GM19025 (cell line): ENCODE results near the gene KCNJ13.
"Not testable (repeated sequence)": the region's sequence is repeated elsewhere in the genome, so short reads cannot be mapped to it uniquely, and the experiment has no call there.

Experiments
- ATAC-seq: cut with Tn5 transposase; IDR thresholded peaks from one replicate; pipeline ENCODE4 v1.9.1; 2021; ENCODE audit warnings: mild to moderate bottlenecking, low read depth, moderate library complexity; ENCODE audit not compliant: unreplicated experiment

KCNJ13 gene

DNA sequence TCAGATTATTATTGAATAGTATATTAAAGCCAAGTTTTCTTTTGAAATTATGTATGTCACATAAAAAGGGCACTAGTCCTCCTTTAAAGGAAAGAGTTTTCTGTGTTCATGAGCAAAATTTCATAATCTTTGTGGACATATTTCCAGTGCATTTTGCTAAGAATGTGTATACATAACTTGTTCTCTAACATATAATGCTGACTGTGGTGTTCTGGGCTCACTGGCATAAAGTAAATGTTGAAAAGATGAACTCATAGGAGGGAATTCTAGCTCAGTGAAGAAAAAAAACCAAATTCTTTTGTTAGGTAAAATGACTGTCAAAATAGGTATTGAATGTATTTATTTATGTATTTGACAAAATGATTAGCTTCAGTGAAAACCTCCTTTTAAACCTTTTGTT is 6.2 kb downstream of the KCNJ13 start:
- no peak for ATAC-seq

GRCh38 chr2:232767866-232768265 is 8.5 kb downstream of the KCNJ13 start:
- ATAC-seq = no peak

DNA sequence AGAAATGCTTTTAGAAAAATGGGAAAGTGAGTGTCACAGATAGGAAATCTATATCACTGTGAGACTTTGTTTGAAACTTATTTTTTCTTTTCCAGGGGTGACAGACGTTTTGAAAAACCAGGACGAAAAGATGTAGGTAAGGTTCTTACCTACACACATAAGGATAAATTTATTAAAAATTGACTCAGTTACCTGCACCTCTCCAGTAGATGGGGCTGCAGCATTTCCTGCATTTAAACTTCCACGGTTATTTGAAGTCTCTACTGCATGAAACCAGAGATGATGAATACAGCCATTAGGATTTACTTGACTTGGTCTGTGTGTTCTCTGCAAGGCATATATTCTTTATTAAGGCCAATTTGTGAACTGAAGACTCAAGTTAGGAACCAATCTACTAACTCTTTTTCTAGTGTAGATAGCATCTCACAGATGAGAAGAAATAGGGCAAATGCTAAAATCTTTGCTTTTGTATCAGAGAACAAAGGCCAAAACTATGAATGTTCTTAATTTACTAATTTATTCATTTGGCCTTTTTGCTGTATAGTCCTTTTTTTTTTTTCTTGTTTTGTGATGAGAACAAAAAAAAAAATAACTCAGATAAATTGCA is 15.0 kb downstream of the KCNJ13 start:
- no peak for ATAC-seq

- no peak for ATAC-seq
Observed at GRCh38 chr2:232757905-232758304, 18.5 kb downstream of the KCNJ13 start.

GRCh38 chr2:232750135-232750671 is 26.2 kb downstream of the KCNJ13 start:
- no peak for ATAC-seq

GRCh38 chr2:232749331-232749730 is 27.0 kb downstream of the KCNJ13 start:
- ATAC-seq = no peak

- no peak for ATAC-seq
Observed at GRCh38 chr2:232748038-232748437, 28.3 kb downstream of the KCNJ13 start.

GRCh38 chr2:232744963-232745362 is 31.4 kb downstream of the KCNJ13 start:
- ATAC-seq = no peak

GRCh38 chr2:232741972-232742371 is 34.4 kb downstream of the KCNJ13 start:
- no peak for ATAC-seq

- ATAC-seq = no peak
Observed at GRCh38 chr2:232741294-232741693, 35.1 kb downstream of the KCNJ13 start.

DNA sequence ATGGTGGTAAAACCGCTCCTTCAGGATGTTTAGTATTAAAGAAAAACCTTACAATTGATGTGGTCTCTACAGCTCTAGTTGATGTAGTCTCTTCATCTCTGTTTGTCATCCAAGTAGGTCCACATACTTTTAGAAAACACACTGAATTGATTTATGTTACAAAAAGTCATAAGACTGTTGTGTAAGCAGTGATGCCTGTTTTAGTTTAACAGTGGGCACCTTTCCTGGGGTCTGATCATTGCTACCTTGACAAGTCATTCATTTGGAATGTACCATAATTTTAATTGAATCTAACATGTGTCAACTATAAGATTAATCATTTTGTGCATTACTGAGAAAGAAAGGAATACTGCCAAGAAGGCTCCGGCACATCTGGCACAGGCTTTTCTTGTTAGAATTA is 44.9 kb downstream of the KCNJ13 start:
- ATAC-seq = no peak

DNA sequence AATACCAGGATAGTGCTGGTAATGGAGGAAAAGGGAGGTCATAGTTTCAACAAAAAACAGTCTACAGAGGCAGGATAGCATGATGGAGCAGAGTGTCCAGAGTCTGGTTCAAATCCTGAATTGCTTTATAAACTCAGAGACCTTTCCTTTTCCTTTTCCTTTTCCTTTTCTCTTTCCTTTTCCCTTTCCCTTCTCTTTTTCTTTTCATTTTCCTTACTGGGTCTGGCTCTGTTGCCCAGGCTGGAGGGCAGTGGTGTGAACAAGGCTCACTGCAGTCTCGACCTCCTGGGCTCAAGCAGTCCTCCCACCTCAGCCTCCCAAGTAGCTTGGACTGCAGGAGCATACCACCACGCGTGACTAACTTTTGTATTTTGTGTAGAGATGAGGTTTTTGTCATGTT is 47.6 kb downstream of the KCNJ13 start:
- ATAC-seq = no peak

GRCh38 chr2:232723027-232723426 is 53.3 kb downstream of the KCNJ13 start:
- ATAC-seq = no peak

- ATAC-seq = no peak
Observed at GRCh38 chr2:232721882-232722281, 54.5 kb downstream of the KCNJ13 start.

DNA sequence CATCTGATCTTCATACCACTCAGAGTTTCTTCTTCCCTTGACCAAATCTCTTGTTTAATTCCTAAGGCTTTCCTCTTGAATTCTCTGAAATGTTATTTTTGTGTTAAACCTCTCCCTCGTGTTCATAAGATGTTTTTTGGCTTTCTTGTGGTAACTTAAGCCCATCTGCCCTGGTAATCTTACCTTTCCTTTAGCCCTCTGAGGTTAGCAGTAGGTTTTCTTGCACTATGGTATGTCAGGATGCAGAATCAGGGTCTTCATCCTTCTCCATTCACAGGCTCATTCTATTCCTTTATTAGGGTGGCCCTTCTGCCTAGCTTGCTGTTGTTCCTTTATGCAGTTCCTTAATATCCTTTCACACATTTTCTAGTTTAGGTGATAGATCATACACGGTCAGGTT is 55.1 kb downstream of the KCNJ13 start:
- no peak for ATAC-seq

GRCh38 chr2:232720056-232720455 is 56.3 kb downstream of the KCNJ13 start:
- not testable (repeated sequence) for ATAC-seq
